ENCODE data around the gene NFAM1. TPM values are rescaled to one million over a fixed set of nuclear protein-coding genes. Genes with fewer than 3 reads are reported as not detected.

NFAM1 gene
- total and polyA plus RNA-seq, 2 of the 4 experiments (the other 2 are of a cell fraction) = not detected

DNA sequence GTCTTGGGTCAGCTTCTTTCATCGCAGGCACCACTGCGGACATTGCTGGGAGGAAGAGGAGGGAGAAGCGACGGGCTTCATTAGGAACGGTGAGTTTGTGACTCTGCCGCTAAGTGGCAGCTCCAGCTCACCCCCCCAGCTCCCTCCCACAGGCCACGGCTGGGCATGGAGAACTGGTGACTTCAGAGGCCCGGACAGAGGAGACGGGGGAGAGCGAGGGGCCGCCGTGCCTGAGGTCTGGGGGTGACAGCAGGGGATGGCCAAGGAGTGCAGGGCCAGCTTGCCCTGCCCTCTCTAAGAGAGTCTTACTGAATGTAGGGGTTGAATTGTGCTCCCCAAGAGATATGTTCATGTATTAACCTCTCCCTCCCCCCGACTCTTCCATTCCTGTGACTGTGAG is 13.9 kb upstream of the NFAM1 start:
- H4K20me1 ChIP-seq (ENCODE audit: insufficient read depth, low read length) = no peaks in the 10 kb centered on the region
- no peak overlapping the region for H4K8ac ChIP-seq (ENCODE audit: low read depth in 2 of 2, low read length in 2 of 2)
- H2BK15ac ChIP-seq (ENCODE audit: low read depth, low read length) = no peak overlapping the region
- H3K36me3 ChIP-seq (ENCODE audit: control insufficient read depth, insufficient read depth, low read length) = no peaks in the 10 kb centered on the region
- ChIA-PET POLR2A (ENCODE audit: unreplicated experiment) (interaction anchor here (0.5 kb wide), 1 partner anchor 166 kb away, joined by 3 read pairs; no protein-coding TSS in a partner anchor), CTCF (interaction anchor here (0.7 kb wide), 1 partner anchor 745 kb away, joined by 3 read pairs; no protein-coding TSS in a partner anchor)
- dilution Hi-C loops (cut with HindIII; ENCODE audit: low sequenced_read_pairs, unreplicated experiment) = no loop called here
- ATAC-seq (ENCODE audit: low read depth) (no peak), DNase-seq (no peak)
- no peak overlapping the region for H2BK20ac ChIP-seq (ENCODE audit: low read depth, low read length)
- H3K56ac ChIP-seq (ENCODE audit: extremely low read depth, insufficient read depth, low read length) = no peak overlapping the region
- TF ChIP-seq SMC3 (IDR thresholded peaks at IDR 0.05; ENCODE audit: low read depth, low read length) (no peak), CEBPB (IDR thresholded peaks at IDR 0.05; ENCODE audit: low read depth, low read length) (no peak), BHLHE40 (IDR thresholded peaks at IDR 0.05; ENCODE audit: low read depth, low read length) (no peak), RCOR1 (IDR thresholded peaks at IDR 0.05; ENCODE audit: insufficient replicate concordance, low read length) (no peak), RFX5 (IDR thresholded peaks at IDR 0.05; ENCODE audit: low read depth, low read length) (no peak), FOS (IDR thresholded peaks at IDR 0.05; ENCODE audit: low read depth, low read length) (no peak), RAD21 (IDR thresholded peaks at IDR 0.05; ENCODE audit: low read length) (no peak), CHD1 (IDR thresholded peaks at IDR 0.05; ENCODE audit: low read depth, low read length) (no peak), MAFK (IDR thresholded peaks at IDR 0.05; ENCODE audit: low read depth, low read length) (no peak), POLR2A (IDR thresholded peaks at IDR 0.05; ENCODE audit: low read depth, low read length) (no peak), USF2 (IDR thresholded peaks at IDR 0.05; ENCODE audit: low read depth, low read length) (no peak), MAZ (IDR thresholded peaks at IDR 0.05; ENCODE audit: borderline replicate concordance, low read depth, low read length) (no peak), MXI1 (IDR thresholded peaks at IDR 0.05; ENCODE audit: borderline replicate concordance, low read depth, low read length) (no peak)
- TF ChIP-seq, protein P1, sequence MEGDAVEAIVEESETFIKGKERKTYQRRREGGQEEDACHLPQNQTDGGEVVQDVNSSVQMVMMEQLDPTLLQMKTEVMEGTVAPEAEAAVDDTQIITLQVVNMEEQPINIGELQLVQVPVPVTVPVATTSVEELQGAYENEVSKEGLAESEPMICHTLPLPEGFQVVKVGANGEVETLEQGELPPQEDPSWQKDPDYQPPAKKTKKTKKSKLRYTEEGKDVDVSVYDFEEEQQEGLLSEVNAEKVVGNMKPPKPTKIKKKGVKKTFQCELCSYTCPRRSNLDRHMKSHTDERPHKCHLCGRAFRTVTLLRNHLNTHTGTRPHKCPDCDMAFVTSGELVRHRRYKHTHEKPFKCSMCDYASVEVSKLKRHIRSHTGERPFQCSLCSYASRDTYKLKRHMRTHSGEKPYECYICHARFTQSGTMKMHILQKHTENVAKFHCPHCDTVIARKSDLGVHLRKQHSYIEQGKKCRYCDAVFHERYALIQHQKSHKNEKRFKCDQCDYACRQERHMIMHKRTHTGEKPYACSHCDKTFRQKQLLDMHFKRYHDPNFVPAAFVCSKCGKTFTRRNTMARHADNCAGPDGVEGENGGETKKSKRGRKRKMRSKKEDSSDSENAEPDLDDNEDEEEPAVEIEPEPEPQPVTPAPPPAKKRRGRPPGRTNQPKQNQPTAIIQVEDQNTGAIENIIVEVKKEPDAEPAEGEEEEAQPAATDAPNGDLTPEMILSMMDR (conservative IDR thresholded peaks at IDR 0.05; ENCODE audit: low read depth, low read length) = no peak
- H3K27me3 ChIP-seq (ENCODE audit: control insufficient read depth, insufficient read depth, low read length) = peaks cover 7% of the 10 kb centered on the region; the same call in 1 of the 2 replicates
- H3K9me3 ChIP-seq (ENCODE audit: control insufficient read depth, insufficient read depth, low read length) = peaks cover 3% of the 10 kb centered on the region
- in situ Hi-C loops (cut with MboI; ENCODE audit: low sequenced_read_pairs) = no loop called here
- no peak overlapping the region for H2AK9ac ChIP-seq (replicated peaks; ENCODE audit: low read depth, low read length, poor library complexity)
- H3K23ac ChIP-seq (ENCODE audit: low read depth, low read length) = no peak overlapping the region
- no peak overlapping the region for H3K27ac ChIP-seq (ENCODE audit: insufficient read depth, low read length)
- no peak overlapping the region for H3K4ac ChIP-seq (ENCODE audit: low read depth, low read length)
- no peak overlapping the region for H4K91ac ChIP-seq (ENCODE audit: insufficient read depth, low read depth, low read length)
- no peak overlapping the region for H3K4me3 ChIP-seq (ENCODE audit: insufficient read depth, low read depth, low read length)
- no TSS peak for BruUV-seq (replicated peaks)
- H3K4me1 ChIP-seq (ENCODE audit: control insufficient read depth, insufficient read depth, low read length) = peaks cover 9% of the 10 kb centered on the region; the same call in 1 of the 2 replicates
- H2BK5ac ChIP-seq (ENCODE audit: low read depth, low read length, poor library complexity, severe bottlenecking) = no peak overlapping the region
- H2AK5ac ChIP-seq (ENCODE audit: low read depth, low read length) = no peak overlapping the region
- H2AFZ ChIP-seq (replicated peaks; ENCODE audit: low read length, poor library complexity) = no peak overlapping the region
- no peaks in the 10 kb centered on the region for H3K79me1 ChIP-seq (ENCODE audit: low read depth in 1 of 2, low read length in 2 of 2)
- no peak overlapping the region for H3K4me2 ChIP-seq (ENCODE audit: low read depth, low read length)
- no peak overlapping the region for H3K18ac ChIP-seq (ENCODE audit: low read depth, low read length)
- intact Hi-C loops (cut with micrococcal nuclease) = no loop called here
- H4K5ac ChIP-seq (ENCODE audit: low read depth, low read length) = no peak overlapping the region
- H2BK120ac ChIP-seq (ENCODE audit: low read depth, low read length) = no peak overlapping the region
- no peaks in the 10 kb centered on the region; the same call in 1 of the 2 replicates for H3K9me1 ChIP-seq (ENCODE audit: insufficient read depth, low read length)
- no CpG with 5 or more reads among the region's 13 CpGs for WGBS, 2 experiments (ENCODE audit: extremely low coverage in 2 of 2, insufficient read length in 1 of 2)
- no peak overlapping the region for H3K14ac ChIP-seq (replicated peaks; ENCODE audit: low read depth, low read length)
- no peak overlapping the region for H3K9ac ChIP-seq (ENCODE audit: low read depth, low read length)

Data from IMR-90 (cell line).